UCSD-AML1 (cell line): Measurements from ENCODE around the gene ARL11.
A peak's percentile ranks its signal among the peaks of the same experiment; 100 is the strongest.

ENCODE experiments used
- DNase-seq: peaks from one replicate; lab custom pipeline; 2025; ENCODE audit not compliant: unreplicated experiment; lab: John Stamatoyannopoulos, UW

The ARL11 gene

DNA sequence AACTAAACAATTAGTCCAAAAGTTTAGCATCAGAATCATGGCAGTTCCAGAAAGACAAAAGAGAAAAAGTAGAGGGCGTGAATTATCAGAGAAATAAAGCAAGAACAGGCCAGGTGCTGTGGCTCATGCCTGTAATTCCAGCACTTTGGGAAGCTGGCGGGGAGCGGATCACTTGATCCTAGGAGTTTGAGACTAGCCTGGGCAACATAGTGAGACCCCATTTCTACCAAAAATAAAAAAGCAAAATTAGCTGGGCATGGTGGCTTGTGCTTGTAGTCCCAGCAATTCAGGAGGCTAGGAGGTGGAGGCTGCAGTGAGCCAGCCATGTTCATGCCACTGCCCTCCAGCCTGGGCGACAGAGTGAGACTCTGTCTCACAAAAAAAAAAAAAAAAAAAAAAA lies 18.4 kb downstream of the ARL11 start:
- no peak for DNase-seq

DNA sequence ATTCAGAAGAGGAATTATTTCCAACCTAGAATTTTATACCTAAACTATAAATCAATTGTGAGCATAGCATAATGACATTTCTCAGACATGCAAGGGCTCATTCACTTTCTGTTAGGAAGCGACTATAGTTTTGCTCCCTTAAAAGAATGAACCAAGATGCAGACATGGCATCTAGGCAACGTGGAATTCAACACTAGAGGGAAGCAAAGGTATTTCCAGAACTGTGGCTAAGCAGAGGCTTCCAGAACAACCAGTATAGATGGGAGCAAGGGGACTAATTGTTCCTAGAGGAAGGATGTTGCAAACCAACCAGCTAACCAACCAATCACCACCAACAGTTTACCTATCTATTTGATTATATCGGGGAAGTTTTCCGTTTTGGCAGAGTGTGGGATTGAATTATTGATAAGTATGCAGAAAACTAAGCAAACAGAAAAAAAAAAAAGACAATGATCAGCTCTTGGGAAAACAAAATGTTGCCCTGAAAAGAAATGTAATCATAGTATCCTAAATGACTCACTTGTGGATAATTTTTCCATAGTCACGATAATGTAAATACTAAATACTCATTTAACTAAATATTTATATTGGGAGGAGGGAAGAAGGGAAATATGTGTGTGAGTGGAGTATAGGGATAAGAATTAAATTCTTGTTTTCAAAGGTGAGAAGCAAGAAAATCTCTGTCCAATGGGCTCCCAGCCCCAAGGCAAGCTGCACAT lies 21.1 kb downstream of the ARL11 start:
- DNase-seq: no peak

DNA sequence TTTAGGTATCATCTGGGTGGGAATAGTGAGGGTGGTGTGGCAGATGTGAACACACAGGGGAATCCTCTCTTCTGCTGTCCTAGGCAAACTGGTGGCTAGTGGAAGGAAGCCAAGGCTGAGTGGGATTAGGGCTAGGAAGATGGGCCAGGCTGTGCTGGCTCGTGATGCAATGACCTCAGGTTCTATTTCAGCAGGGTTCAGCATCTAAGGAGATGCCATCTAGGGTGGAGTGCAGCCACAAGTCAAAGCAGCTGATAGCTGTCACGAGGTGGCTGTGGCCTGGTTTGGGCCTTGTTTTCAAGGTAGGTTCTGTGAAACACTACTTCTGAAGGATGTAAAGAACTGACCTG lies 21.6 kb downstream of the ARL11 start:
- no peak for DNase-seq

DNA sequence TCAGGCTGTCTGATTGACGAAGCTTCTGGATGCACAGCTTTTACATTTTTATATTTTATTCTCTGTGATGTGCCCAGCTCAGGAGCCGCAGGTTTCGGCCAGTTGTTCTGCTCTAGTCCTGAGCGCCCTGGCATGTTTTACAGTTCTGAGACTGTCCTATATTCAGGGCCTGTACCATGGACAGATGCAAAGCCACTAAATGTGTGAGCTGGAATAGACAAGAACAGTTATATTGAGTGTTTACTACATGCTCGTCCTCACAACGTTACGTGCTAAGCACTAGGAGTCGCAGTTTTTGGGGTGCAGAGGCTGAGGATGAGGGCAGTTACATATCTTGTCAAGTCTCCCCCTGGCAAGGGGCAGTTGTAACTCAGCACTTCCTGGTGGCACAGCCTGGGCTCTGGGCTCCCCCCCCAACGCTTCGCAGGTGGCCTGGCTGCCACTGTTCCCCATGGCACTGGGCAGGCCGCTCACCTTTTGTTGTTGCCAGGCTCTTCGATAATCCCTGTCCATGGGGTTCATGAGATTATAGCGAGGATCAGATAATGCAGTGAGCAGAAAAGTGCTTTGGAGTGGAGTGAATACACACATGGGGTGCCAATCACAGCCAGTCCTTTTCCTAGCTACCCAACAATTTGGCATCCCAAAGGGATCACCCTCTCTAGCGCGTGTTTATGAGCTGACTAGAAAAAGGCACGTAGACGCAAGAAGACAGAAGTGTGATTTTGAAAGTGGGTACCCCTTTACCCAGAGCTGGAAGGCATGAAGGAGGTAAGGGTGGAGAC lies 23.5 kb downstream of the ARL11 start:
- DNase-seq: no peak

DNA sequence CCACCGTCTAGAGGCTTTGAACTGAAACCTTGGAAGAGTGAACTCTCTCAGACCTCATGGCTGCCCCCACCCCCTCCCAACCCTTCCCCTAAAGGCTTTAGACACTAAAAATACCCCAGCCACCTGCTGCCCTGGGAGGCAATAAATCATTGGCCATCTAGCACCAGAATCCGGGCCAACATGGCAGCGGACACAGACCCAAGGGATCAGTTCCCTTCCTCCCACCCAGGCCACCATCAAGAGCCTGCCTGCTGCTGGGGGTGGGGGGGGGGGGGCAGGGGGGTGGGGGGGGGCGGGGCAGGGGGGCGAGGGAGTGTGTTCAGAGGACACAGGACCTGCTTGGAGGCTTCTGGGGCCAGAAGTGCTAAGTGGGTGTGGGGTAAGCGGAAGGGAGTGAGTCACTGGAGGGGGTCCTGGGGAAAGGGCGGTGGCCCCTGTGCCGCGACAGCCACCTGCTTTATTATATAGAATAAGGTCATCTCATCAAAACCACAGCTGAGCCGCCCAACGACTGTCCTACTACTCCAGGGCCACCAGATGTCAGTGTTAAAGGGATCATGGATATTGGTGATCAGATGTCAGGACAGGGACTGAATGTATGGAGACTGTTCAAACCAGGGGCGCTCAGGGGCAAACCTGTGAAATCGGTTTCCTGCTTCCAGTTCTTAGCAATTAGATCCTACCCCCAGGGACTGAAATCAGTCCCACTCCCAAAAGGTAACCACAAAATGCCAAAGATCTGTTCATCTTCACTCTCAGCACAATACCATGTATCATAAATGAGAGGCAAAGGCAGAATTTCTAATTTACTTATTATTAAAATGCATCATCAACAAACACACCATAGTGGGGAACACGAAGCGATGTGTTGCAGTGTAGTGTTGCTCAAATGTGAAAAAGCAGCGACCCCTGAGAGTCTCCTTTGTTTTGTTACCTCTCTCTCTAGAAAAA lies 24.3 kb downstream of the ARL11 start:
- peak; percentile 17 for DNase-seq

DNA sequence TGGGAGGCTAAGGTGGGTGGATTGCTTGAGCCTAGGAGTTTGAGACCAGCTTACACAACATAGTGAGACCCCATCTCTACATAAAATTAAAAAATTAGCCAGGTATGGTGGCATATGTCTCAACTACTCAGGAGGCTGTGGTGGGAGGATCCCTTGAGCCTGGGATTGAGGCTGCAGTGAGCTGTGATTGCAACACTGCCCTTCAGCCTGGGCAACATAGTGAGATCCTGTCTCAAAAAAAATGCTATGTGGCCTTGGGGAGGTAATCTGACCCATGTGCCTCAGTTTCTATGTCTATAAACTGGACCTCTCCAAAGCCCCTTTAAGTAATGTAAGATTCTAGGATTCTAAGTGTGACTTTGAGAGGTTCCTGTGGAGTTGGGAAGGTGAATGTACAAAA lies 25.2 kb downstream of the ARL11 start:
- DNase-seq: no peak

DNA sequence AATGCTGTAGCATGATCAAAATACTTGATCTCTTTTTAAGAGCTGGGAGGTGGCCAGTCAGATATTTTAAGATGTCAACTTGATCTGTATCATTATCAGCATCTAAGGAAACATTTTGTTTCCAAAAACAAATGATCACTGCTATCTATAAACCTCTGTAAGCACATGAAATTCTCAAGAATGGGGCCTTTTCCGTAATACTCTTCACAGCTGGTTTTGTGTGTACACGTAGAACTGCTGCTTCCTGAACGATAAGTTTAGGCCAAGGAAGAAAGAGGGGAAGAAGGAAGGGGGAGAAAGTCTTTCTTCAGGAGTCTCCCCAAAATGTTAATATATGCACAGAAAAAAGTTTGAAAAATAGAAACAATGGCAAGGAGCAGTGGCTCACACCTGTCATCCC lies 25.7 kb downstream of the ARL11 start:
- DNase-seq: no peak

DNA sequence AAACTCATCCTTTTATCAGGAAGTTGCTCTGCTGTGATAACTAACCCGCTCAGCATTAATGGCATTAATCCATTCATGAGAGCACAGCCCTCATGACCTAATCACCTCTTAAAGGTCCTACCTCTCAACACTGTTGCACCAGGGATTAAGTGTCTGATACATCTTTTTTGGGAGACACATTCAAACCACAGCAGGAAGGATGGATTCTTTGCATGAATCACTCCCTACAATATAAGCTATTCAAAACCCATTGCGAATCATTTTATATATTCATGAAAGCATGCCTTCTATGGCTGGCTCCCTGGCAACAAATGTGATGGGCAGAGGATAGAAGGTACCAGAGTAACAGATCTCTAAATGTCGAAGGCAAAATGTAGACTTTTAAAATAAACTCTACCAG lies 27.6 kb downstream of the ARL11 start:
- DNase-seq: no peak

DNA sequence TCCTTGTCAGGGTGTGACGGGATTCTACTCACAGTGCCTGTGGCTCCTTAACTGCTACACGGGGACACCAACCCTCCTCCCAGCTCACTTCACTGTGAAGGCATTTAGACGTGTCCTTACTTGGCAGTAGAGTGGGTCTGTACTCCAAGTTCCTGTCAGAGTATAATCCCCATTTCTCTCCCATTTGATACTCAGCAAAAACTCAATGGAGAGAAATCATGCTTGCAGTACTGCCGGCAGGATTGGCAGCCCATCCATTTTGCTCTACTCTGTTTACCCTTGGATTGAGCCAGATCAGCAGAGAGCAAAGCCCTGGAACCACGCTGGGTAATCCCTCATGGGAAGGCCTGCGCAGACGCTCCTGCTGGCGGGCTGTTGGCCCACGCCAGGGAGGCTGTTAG lies 28.9 kb downstream of the ARL11 start:
- DNase-seq: no peak

DNA sequence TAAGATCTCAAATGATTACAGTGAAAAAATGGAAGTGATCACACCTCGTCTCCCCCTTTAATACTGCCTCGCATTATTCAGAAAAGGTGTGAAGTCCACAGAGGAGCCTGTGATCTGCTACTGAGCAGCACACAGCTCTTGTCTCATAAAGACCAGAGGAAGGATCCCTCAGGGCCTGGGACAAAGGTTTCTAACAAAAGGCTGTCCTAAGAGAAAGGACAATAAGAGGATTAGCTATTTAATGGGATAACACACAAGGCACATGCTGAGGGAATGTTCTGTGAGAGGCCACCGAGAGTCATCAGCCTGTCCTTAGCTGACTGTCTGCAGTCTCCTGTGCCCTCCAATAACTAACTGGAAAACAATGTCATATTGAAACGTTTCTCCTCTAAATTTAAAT lies 36.3 kb downstream of the ARL11 start:
- no peak for DNase-seq

DNA sequence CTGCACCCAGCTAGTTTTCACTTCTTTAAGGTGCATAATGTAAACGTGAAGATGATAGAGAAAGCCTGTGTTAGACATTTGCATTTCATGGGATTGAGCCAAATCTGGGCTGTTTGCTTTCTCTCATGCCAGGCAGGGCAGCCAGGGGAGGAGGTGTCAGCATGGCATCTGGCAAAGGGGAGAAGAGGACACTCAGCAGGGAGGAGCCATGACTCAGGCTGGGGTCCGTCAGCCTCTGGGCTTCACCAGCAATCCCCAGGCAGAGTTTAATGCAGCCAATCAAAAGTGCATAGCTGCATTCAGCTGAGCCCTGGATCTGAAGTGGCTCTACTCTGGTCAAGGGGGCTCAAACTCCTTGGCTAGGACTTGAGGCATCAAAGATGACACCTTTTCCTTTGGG lies 39.5 kb downstream of the ARL11 start:
- no peak for DNase-seq

DNA sequence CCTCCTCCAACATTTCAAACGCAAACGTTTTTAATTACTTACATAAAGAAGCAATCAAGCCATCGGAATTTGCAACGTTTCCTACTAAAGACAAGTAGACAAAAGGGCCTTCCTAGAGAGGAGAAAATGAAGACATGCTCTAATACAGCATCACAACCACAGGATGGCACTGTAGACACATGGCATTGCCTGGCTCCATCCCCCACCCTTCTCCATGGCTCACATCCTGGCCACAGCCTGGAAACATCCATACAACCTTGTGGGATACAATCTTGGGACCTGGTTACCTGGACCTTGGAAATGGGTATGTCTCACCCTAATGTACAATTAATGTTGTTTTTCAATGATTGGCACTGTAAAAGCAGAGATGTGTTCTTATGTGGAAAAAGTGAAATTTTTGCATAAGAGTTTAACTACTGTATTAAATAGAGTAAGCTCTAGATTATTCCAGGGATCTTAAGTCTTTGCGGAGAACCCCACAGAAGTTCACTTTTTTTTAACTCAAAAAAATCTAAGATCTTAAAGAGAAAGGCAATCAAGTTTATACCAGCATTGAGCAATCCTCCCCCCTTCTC lies 41.5 kb downstream of the ARL11 start:
- DNase-seq: peak; percentile 28

DNA sequence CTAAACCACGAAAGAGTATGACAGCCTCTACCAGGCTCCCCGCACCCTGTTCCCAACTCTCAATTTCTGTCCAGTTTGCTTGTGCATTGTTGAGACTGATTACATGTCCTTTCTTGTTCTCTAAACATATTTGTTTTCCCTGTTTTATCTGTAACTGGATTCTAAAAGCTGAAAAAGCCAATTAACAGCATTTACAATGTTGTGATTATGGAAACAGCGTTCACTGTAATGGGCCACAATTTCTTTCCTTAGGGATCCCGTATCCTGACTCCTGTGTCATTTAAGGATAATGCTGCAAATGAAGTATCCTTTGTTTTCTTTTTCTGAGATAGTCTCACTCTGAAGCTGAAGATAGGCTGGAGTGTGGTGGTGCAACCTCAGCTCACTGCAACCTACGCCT lies 42.5 kb downstream of the ARL11 start:
- DNase-seq: no peak

DNA sequence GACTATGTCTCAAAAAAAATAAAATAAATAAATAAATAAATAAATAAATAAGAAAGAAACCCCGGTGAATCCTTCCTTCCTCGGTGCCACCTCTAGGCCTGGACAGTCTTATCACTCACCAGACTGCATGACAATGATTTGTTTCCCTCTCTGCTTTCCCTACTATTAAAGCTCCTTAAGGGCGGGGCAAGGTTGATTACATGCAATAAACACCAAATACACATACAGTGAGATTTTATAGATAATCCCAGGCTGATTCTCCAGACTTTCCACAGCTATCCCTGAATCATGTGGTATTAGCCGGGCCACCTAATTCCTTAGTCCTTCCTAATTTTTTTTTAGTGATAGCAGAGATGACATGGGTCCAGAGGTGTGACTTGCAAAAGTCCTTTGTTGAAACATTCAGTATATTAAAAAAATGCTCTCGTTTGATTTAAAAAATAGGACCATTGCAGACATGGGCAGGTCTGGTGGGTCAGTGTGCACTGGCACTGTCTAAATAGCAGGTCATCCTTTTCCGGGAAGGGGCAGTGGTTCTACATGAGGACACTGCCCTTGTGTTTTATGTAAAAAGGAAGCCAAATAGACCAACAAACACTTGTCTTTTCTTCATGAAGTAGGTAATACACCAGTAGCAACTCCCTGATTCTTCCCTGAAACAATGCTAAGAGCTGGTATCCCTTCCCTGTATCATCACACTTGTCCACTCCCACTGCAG lies 48.4 kb downstream of the ARL11 start:
- DNase-seq: no peak

DNA sequence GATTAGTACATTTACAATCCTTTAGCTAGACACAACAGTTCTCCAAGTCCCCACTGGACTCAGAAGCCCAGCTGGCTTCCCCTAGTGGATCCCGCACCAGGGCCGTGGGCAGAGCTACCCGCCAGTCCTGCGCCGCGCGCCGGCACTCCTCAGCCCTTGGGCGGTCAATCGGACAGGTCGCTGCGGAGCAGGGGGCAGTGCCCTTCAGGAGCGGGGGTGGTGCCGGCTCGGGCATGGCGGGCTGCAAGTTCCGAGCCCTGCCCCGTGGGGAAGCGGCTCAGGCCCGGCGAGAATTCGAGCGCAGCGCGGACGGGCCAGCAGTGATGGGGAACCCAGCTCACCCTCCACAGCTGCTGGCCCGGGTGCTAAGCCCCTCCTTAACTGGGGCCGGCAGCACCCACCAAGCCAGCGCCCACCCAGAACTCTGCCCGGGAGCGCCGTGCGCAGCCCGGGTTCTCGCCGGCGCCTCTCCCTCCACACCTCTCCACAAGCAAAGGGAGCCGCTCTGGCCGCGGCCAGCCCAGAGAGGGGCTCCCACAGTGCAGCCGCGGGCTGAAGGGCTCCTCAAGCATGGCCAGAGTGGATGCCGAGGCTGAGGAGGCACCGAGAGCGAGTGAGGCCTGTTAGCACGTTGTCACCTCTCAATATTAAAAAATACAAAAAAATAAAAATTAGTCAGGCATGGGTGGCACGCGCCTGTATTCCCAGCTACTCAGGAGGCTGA lies 50.0 kb downstream of the ARL11 start:
- no peak for DNase-seq

DNA sequence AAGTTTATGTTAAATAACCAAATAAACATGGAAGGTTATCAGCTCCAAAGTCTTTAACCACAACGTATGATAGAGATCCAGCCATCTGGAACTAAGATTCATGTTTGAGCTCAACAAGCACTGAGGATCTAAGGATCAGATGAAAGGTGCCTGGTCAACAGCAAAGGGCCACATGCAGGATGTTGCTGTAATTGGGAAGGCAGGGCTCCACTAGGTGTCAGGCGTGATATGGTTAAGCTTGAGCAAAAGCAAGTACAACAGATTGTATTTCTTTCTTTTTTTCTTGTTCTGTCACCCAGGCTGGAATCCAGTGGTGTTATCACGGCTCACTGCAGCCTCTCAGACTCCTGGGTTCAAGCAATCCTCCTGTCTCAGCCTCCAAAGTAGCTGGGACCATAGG lies 50.9 kb downstream of the ARL11 start:
- DNase-seq: no peak

DNA sequence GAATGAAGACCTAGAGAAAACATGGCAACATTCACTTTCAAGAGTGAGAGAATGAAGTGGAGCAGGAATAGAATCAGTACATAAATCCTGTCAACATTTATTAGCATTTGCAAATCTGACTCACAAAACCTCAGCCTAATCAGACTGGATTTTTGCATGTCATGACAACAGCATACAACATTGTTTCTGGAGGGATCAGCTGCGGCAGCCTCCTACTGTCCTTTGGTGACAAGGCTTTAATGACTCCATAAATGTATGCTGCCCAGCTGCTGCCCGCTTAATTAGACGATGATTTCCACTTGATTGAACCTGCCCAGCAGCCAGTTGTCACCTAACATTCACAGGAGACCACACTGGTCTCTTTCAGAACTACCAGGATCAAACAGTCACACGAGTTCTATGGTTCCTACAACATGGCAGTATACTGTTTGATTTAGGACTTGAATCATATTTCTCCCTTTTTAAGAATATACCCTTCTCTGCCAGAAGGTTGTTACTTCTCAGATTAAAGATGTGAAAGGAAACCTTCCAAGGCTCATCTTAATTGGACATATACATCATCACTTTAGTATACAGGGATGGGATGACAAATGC lies 53.6 kb downstream of the ARL11 start:
- DNase-seq: no peak
